GM18909 (cell line): ENCODE measurements around the gene KYAT1.

Experiments
- ATAC-seq: cut with Tn5 transposase; IDR thresholded peaks from one replicate; pipeline ENCODE4 v1.9.1; 2021; ENCODE audit warnings: mild to moderate bottlenecking; ENCODE audit not compliant: unreplicated experiment, poor library complexity

The KYAT1 gene

DNA sequence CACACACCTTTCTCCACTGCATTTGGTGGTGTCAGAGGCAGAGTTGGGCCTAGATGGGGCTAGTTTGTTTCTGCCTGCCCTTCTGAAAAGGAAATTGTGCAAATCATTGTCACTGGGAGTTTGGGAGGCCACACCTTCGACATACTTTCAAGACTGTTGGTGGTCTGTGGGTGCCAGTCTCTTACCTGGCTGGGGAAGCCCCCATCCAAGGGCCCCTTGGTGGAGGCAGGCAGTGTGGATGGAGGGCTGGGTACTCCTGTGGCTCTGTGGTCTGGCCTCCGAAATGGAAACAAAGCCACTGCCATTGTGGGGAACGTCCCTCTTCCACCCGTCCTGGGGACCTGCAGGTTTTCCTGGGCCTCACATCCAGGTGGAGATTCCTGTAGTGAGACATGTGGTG lies 28.1 kb upstream of the KYAT1 start:
- ATAC-seq: no peak

DNA sequence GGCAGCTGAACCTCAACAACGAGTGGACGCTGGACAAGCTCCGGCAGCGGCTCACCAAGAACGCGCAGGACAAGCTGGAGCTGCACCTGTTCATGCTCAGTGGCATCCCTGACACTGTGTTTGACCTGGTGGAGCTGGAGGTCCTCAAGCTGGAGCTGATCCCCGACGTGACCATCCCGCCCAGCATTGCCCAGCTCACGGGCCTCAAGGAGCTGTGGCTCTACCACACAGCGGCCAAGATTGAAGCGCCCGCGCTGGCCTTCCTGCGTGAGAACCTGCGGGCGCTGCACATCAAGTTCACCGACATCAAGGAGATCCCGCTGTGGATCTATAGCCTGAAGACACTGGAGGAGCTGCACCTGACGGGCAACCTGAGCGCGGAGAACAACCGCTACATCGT lies 26.6 kb upstream of the KYAT1 start:
- no peak for ATAC-seq

DNA sequence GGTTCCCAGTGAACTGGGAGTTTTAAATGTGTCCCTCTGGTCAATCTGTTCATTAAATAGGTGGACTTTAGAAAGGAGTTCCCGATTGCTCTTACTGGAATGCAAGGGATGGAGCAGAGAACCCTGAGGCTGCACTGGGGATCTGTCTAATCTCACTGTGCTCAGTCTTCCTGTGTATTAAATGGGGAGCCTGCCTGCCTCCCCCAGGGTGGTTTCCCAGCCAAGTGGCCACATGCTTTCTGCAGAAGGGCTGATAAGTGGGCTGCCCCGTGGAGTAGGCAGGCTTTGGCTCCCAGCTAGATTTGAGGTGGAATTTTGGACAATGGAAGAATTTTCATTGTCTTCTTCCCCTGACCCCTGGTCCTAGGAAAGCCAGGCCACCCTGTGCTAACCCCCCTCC lies 25.0 kb upstream of the KYAT1 start:
- ATAC-seq: no peak

DNA sequence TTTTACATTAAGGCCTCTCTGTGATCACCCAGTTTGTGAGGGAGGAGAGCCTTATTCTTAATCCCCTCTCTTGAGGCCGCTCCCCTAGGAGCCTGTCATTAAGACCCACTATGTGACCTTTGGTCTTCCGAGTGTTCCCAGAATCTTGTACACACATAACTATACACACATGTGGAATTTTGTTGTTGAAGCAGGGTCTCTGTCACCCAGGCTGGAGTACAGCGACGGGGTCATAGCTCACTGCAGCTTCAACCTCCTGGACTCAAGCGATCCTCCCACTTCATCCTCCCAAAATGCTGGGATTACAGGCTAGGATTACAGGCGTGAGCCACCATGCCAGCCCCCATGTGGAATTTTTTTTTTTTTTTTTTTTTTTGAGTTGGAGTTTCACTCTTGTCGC lies 24.2 kb upstream of the KYAT1 start:
- ATAC-seq: no peak

DNA sequence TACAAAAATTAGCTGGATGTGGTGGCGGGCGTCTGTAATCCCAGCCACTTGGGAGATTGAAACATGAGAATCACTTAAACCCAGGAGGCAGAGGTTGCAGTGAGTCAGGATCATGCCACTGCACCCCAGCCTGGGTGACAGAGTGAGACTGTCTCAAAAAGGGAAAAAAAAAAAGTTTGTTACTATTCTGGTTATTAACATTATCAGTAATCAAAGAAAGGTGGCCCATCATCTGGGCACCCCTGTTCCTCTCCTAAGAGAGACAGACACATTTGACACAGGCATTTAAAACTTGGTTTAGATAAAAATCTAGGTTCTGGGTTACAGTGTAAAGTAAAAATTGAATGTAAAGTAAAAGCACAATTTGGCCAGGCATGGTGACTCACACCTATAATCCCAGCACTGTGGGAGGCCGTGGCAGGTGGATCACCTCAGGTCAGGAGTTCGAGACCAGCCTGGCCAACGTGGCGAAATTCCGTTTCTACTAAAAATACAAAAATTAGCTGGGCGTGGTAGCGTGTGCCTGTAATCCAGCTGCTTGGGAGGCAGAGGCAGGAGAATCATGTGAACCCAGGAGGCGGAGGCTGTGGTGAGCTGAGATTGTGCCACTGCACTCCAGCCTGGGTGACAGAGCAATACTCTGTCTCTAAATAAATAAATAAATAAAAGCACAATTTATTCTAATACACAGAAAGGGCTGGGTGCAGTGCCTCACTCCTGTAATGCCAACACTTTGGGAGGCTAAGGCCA lies 22.3 kb upstream of the KYAT1 start:
- no peak for ATAC-seq

DNA sequence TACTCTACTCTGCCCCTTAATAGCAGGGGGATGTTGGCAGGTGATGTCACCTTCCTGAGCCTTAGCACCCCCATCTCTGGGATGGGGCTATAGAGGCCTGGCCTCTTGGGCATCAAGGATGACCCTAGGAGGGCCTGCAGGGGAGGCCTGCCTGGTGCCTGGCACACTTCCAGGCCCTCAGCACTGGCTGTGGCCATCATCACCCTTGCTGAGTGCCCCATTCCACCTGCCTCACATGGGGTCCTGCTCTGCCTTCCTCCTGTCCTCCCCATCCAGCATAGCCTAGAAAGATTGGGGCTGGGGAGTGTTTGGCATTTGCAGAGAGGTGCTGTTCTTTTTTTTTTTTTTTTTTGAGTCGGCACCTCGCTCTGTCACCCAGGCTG lies 21.3 kb upstream of the KYAT1 start:
- ATAC-seq: no peak

DNA sequence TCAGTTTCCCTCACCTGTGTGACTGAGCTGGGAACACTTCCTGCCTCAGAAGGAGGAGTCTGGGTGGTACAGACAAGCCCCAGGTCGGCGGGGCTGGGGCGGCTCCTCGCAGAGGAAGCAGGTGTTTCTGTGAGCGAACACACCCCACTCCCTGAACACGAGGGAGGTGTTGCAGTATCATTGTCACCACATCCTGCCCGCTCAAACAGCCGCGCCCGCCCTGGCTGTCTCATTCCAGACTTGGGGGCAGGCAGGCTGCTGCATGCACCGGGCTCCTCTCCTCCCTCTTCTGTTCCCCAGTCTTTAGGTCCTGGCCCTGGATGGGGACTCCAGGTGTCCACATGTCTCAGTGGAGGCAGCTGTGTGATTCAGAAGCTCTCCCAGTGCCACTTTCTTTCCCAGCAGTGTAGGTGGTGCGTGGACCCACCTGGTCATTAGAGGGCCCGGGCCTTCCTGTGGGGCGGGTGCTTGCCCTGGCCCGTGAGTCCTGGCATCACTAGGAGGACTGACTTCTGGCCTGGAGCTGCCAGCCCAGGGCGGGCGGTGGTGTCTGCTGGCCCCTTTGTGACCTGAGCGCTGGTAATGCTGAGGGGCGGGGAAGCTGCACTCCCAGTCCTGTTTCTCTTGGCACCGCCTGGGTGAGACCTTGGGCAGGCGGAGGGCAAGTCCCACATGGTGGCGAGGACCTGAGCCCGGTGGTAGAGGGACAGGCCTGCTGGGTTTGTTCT lies 20.8 kb upstream of the KYAT1 start:
- peak; percentile 80 for ATAC-seq

DNA sequence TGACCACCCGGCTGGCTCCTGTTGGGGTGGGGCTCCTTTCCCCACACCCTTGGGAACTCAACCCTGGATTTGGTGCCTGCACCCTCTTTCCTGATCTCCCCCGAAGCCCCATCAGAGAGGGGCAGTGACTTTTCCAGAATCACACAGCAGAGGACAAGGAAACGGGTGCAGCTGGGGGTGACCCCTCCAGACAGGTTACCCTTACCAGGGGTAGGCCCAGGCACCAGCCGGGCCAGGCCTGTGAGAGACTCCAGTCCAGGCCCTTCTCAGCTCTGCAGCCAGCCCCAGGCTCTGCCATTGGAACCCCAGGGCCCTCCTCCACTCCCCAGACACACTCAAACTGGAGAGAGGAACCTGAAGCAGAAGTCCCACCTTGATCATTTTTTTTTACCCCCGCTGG lies 20.1 kb upstream of the KYAT1 start:
- no peak for ATAC-seq

DNA sequence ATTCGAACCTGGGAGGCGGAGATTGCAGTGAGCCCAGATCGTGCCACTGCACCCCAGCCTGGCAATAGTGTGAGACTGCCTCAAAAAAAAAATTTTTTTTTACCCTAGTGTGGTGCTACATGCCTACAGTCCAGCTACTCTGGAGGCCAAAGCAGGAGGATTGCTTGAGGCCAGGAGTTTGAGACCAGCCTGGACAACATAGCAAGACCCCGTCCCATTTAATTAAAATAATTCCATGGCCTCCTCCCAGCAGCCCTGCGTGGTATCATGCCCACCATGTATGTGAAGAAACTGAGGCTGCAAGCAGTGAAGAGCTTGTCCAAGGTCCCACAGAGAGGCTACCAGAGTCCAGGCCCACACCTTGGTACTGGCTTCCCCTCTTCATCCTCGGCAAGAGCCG lies 19.6 kb upstream of the KYAT1 start:
- ATAC-seq: no peak

DNA sequence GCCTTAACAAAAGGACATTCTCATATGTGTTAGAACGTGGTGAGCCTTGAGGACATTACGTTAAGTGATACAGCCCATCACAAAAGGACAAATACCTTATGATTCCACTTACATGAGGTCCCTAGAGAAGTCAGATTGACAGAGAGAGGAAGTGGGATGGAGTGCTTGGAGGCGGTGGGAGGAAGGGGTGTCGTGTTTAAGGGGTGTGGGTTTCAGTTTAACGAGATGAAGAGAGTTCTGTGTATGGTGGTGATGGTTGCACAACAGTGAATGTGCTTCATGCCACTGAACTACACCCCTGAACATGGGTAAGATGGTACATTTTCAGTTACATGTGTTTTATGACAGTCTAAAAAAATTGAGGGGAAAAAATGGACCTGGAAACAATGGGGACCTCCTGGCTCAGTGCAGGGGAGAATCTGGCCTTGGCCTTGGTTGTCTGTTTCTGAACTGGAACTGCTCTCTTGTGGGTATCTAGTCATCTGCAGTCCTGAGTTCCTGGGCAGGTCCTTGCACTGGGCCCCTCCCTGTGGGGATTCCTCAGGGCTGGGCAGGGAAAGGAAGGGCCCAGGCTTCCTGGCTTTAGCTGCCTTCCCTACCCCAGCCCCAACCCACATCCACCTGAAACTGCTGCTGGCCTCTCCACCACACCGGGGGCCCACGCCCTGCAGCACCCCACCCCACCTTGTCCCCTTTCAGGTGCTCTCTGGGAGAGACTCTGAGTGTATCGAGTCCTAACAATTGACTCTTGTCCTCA lies 18.0 kb upstream of the KYAT1 start:
- no peak for ATAC-seq

DNA sequence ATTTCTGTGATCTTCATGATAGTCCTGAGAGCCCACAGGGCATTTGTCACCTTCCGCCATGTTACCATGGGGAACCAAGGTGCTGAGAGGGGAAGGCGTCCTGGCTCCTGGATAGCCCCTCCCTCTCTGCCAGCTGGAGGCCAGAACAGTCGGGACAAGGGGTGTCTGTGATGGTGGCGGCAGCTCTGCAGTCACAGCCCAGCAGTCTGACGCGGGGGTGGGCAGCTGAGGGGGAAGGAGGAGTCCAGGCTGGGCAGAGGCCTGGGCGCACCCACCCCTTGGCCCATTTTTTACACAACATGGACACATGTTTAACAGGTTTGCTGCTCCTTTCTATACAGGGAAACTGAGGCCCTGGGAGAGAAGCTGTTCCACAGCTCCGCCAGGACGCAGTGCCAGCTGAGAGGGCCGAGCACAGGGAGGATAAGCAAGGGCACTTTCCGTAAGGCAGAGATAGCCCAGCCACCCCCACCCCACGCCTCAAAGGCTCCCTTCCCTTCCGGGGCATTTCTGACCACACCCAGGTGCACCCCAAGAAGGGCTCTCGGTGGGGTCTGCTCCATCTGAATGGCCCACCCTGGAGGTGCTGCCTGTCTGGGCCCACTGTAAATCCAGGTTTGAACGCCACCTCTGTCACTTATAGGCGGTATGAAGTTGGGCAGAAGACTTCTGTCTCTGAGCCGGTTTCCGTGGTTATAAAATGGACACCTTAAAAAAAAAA lies 17.3 kb upstream of the KYAT1 start:
- ATAC-seq: no peak

DNA sequence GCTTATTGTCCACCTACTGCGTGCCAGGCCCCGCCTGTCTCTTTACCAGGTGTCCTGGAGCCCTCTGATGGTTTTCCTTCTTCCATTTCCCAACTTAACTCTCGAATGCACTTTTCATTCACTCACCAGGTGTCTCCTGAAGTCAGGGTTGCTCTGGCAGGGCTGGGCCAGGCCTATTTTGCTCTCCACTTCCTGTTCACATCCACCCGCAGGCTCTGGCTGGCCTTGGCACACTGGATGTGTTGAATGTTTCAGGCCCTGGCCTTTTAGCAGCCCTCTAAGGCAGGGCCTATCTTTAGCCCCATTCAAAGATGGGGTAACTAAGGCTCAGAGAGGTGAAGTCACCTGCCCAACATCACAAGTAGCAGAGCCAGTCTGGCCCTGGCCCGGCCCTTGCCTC lies 16.6 kb upstream of the KYAT1 start:
- no peak for ATAC-seq

DNA sequence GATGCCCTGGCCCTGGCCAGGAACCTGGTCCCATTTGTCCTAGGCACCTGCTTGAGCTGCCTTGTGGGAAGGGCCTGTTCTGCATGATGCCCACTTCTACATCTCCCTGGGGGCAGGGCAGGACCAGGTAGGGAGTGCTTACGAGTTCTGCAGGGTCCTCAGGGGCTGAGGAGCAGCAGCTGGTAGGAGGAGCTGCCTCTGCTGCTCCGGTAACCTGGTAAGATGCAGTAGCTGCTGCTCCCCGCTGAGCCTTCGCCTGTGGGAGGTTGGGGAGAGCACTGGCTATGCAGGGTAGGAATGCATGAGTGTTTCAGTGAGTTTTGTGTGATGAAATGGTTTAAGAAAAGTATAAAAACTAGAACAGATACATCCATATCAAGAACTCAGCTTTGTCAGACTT lies 13.8 kb upstream of the KYAT1 start:
- ATAC-seq: no peak

DNA sequence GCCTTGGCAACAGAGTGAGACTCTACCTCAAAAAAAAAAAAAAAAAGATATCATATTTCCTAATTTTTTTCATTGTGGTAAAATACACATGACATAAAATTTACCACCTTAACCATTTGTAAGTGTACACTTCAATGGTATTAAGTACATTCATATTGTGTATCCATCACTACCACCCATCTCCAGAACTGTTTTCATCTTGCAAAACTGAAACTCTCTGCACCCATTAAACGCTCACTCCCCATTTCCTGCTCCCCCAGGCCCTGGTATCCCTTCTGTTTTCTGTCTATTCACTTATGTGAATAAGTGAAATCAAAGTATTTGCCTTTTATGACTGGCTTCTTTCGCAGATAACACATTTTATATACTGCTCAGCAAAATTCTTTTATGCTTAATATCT lies 13.0 kb upstream of the KYAT1 start:
- ATAC-seq: no peak

DNA sequence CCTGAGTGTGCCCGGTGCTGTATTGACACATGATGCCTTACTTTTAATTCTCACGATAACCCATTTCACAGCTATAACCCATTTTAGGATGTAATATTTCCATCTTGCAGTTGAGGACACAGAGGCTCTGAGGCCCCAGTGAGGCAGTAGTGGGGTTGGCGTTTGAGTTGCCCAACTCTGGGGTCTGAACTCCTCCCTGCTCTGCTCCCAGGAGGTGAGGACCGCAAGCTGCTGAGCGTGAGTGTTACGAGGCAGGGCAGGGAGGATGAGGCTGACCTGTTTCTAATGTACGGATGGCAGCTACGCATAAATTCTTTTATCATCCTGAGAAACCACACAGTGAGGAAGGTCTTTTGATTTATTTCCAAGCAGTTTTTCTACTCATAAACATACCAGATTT lies 11.6 kb upstream of the KYAT1 start:
- ATAC-seq: no peak

DNA sequence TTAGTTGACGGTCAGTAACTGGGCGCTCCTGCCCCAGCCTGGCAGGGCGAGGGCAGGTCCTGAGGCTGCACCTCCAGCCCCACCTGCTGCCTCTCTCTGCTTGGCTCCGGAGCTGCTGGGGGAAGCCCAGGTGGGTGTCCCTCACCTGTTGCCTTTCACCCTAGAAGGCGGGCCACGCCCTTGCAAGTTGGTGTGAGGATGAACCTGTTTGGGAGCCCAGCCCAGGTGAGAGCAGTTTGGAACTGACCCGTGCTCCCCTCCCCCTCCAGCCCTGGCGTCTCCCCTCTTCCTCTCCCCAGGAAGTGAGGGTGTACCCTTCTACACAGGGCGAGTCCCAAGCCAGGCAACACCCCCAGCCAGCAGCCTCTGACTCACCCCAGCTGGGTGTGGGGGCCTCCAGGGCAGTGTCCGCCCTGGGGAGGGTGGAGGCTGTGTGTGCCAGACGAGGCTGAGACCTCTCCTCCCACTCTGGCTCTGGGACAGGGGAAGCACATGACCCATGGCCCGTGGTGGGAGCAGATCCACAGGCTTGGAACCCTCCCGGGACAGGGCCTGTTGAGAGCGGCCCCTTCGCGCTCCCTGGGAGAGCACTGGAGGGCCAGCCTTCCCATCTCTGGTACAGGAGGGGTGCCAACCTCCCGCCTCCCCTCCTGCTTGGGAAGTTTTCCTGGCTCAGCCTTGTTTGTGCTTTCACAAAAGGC lies 10.6 kb upstream of the KYAT1 start:
- ATAC-seq: no peak

DNA sequence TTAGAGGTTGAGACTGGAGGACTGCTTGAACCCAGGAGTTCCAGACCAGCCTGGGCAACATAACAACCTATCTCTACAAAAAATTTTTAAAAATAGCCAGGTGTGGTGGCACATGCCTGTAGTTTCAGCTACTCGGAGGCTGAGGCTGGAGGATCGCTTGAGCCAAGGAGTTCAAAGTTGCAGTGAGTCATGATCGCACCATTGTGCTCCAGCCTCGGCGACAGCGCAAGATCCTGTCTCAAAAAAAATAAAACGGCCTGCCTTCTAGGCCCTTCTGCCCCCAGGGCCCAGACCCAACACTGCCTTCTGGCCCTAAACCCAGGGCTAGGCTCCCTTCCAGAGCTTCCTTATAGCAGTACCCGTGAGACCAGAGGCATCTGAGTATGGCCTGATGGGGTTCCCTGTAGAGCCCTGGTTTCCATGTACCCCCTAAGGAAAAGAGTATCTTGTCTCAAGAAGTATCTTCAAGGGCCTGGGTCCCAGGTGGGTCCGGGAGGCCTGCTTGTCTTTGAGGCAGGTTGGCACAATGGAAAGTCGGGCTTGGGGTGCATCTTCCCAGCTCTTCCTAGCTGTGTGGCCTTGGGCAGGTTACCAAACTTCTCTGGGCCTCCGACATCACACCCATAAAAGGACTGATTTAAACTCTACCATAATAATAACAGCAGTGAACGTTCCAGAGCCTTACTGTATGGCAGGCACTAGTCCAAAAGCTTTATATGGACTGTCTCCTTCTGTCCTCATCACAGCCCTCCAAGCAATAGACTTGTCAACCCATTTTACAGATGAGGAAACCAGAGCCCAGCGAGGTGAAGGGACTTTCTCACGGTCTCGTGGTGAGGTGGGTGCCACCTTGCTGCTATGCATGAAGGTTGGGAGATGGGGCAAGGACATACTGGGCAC lies 9.8 kb upstream of the KYAT1 start:
- no peak for ATAC-seq

DNA sequence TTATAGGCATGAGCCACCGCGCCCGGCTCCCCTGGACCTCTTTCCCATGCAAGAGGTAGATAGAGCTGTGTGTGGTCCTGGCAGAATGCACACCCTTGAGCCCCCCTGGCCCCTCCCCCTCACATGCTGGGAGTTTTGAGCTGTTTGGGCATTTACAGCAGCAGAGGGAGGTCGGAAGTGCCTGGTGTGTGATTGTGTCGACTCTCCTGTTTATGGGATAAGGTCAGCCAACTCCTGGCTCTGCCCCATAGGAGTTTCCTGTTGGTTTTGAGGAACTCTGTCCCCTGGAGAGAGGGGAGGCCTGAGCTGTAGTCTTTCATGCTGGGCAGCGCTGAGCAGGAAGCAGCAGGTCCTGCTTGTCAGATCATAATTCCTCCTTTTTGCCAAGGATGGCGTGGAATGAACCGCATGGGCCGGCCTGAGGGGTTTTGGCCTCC lies 6.2 kb upstream of the KYAT1 start:
- no peak for ATAC-seq

DNA sequence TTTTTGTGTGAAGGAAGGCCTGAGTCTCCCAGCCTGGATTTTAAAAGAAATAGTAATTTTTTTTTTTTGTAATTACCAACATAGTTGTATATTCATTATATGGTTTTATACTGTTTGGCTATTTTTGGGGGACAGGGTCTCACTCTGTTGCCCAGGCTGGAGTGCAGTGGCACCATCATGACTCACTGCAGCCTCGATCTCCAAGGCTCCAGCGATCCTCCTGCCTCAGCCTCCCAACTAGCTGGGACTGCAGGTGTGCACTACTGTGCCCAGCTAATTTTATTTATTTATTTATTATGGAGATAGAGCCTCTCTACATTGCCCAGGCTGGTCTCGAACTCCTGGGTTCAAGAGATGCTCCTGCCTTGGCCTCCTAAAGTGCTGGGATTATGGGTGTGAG lies 5.3 kb upstream of the KYAT1 start:
- ATAC-seq: no peak
